ENCODE results near the gene RASSF10. TPM values are rescaled to one million over a fixed set of nuclear protein-coding genes. Genes with fewer than 3 reads are reported as not detected.

RASSF10 gene
- total RNA-seq, 4 donors from 2014 or later: 0.35 to 4.4 (median 3.9) TPM; not detected in 1

GRCh38 chr11:12975195-12975594, 33.9 kb upstream of the RASSF10 start:
- Histone ChIP-seq H3K27ac (no peak overlapping the region), H3K27me3 (no peaks in the 10 kb centered on the region), H3K4me1 (no peaks in the 10 kb centered on the region), H3K36me3 (no peaks in the 10 kb centered on the region), H3K4me3 (no peak overlapping the region), H3K9me3 (no peaks in the 10 kb centered on the region)
- DNase-seq: no peak
- TF ChIP-seq POLR2A (IDR thresholded peaks at IDR 0.05): no peak
- TF ChIP-seq CTCF (IDR thresholded peaks at IDR 0.05): no peak

GRCh38 chr11:12979928-12980689, 29.0 kb upstream of the RASSF10 start:
- H3K36me3 ChIP-seq: no peaks in the 10 kb centered on the region
- no peaks in the 10 kb centered on the region for H3K4me1 ChIP-seq
- no peak for DNase-seq
- H3K27me3 ChIP-seq: no peaks in the 10 kb centered on the region
- no peak overlapping the region for H3K27ac ChIP-seq
- H3K4me3 ChIP-seq: no peak overlapping the region
- H3K9me3 ChIP-seq: no peaks in the 10 kb centered on the region
- no peak for TF ChIP-seq CTCF (IDR thresholded peaks at IDR 0.05)
- TF ChIP-seq POLR2A (IDR thresholded peaks at IDR 0.05): no peak

- H3K36me3 ChIP-seq: no peaks in the 10 kb centered on the region
- no peaks in the 10 kb centered on the region for H3K9me3 ChIP-seq
- H3K27me3 ChIP-seq: no peaks in the 10 kb centered on the region
- peak in 1 of 6 experiments; percentile 22 for TF ChIP-seq CTCF (IDR thresholded peaks at IDR 0.05)
- TF ChIP-seq POLR2A (IDR thresholded peaks at IDR 0.05): no peak
- H3K27ac ChIP-seq: no peak overlapping the region
- no peaks in the 10 kb centered on the region for H3K4me1 ChIP-seq
- DNase-seq: no peak
- no peak overlapping the region for H3K4me3 ChIP-seq
Measured at GRCh38 chr11:12981676-12982522, 27.2 kb upstream of the RASSF10 start.

GRCh38 chr11:12983336-12983735, 25.8 kb upstream of the RASSF10 start:
- no peak for TF ChIP-seq CTCF (IDR thresholded peaks at IDR 0.05)
- Histone ChIP-seq H3K27me3 (no peaks in the 10 kb centered on the region), H3K4me1 (no peaks in the 10 kb centered on the region), H3K36me3 (no peaks in the 10 kb centered on the region), H3K4me3 (no peak overlapping the region), H3K9me3 (no peaks in the 10 kb centered on the region), H3K27ac (no peak overlapping the region)
- no peak for DNase-seq

- no peaks in the 10 kb centered on the region for H3K9me3 ChIP-seq
- no peak for TF ChIP-seq POLR2A (IDR thresholded peaks at IDR 0.05)
- TF ChIP-seq CTCF (IDR thresholded peaks at IDR 0.05): no peak
- H3K27ac ChIP-seq: no peak overlapping the region
- no peaks in the 10 kb centered on the region for H3K36me3 ChIP-seq
- no peaks in the 10 kb centered on the region for H3K4me1 ChIP-seq
- H3K4me3 ChIP-seq: peak overlapping the region in 1 of 4 donors; percentile 38
- H3K27me3 ChIP-seq: no peaks in the 10 kb centered on the region
- no peak for DNase-seq
Measured at GRCh38 chr11:12986194-12986898, 22.8 kb upstream of the RASSF10 start.
